Loucy (cell line): ENCODE measurements around the gene KCNE5.
"Not testable (repeated sequence)": the region's sequence is repeated elsewhere in the genome, so short reads cannot be mapped to it uniquely, and the experiment has no call there.

ENCODE experiments used
- CTCF ChIP-seq: fragments of 200-600 bp; sonication (generic); conservative IDR thresholded peaks from 2 replicates; pipeline ENCODE4 v1.5.1; 2014; ENCODE audit warnings: mild to moderate bottlenecking, antibody characterized with exemption, low read length
- EZH2phosphoT487 ChIP-seq: fragments of 200-600 bp; IDR thresholded peaks from 2 replicates; pipeline ENCODE4 v1.6.1; 2018; ENCODE audit warnings: antibody characterized with exemption, mild to moderate bottlenecking, moderate library complexity, borderline replicate concordance

- not testable (repeated sequence) for TF ChIP-seq EZH2phosphoT487, CTCF
Observed at GRCh38 chrX:109657364-109657763, 32.4 kb upstream of the KCNE5 start.
